Adrenal gland (tissue), 12 donors: ENCODE measurements around the gene ATP1B3. TPM values are rescaled to one million over a fixed set of nuclear protein-coding genes. Genes with fewer than 3 reads are reported as not detected.
A peak's percentile ranks its signal among the peaks of the same experiment; 100 is the strongest.
"Not testable (repeated sequence)": the region's sequence is repeated elsewhere in the genome, so short reads cannot be mapped to it uniquely, and the experiment has no call there.

Experiments used
- DNase-seq, 7 donors: peaks; one replicate each; pipeline ENCODE4 v3.0.0-alpha.2; 2019 to 2020
- H3K27ac ChIP-seq, 5 donors: fragments of 200-600 bp; sonication (generic) in 4 of 5; 1 replicate in 3 of 5; 2 replicates in 2 of 5; pipeline versions ENCODE4 v1.5.1 to v1.8.0; 2016 to 2020; ENCODE audit warnings: mild to moderate bottlenecking in 1 of 5
- H3K27me3 ChIP-seq: fragments of 200-600 bp; 2 replicates; pipeline ENCODE4 v1.8.0; 2021
- H3K36me3 ChIP-seq, 2 donors: fragments of 200-600 bp; replicated peaks in 1 of 2; 1 replicate in 1 of 2; 2 replicates in 1 of 2; pipeline versions ENCODE4 v1.5.1 to v1.8.0; 2018 to 2022
- H3K4me1 ChIP-seq, 2 donors: fragments of 200-600 bp; replicated peaks in 1 of 2; 1 replicate in 1 of 2; 2 replicates in 1 of 2; pipeline versions ENCODE4 v1.5.1 to v1.8.0; 2018 to 2021
- H3K4me3 ChIP-seq, 4 donors: fragments of 200-600 bp; sonication (generic) in 3 of 4; one replicate each; pipeline ENCODE4 v1.5.1; 2016 to 2018
- H3K9me3 ChIP-seq, 3 donors: fragments of 200-600 bp; sonication (generic) in 1 of 3; replicated peaks in 1 of 3; 1 replicate in 2 of 3; 2 replicates in 1 of 3; pipeline versions ENCODE4 v1.5.1 to v1.8.0; 2016 to 2021
- POLR2A ChIP-seq, 2 donors: fragments of 450-650 bp; IDR thresholded peaks; one replicate each; pipeline ENCODE4 v1.6.1; 2017; ENCODE audit warnings: antibody characterized with exemption in 2 of 2, mild to moderate bottlenecking in 2 of 2, moderate library complexity in 1 of 2
- WGBS, 4 donors: extraction: QIAGEN DNeasy Blood & Tissue Kit in 2 of 4; methylation state at CpG; one replicate each; pipeline versions ENCODE4 v1.1.5 to v1.1.7; 2013 to 2017; 5-methylcytosine and 5-hydroxymethylcytosine counted together
- intact Hi-C, 2 donors: fragments of 100-400 bp; cut with DNase I; formaldehyde crosslinking; loops; one replicate each; pipeline versions ENCODE4 v1.14.1 to v1.15.0; 2022 to 2023
- polyA plus RNA-seq, 3 donors: library from polyadenylated mRNA; stranded (reverse); fragments of 200-250 nt in 2 of 3; fragments of 350-450 nt in 1 of 3; fragmentation: Illumina TruSeq in 1 of 3; extraction: RNeasy Lipid Tissue Mini Kit (QIAGEN cat#74804) in 1 of 3; gene quantifications; one replicate each; pipeline ENCODE4 v1.2.3, GENCODE V29; 2013 to 2014
- total RNA-seq, 9 donors: library from RNA; depleted of rRNA in 4 of 9; stranded (reverse); fragments of >200 nt in 4 of 9; fragments of 120-200 nt in 1 of 9; fragmentation: NEBNext Ultra II Directional in 1 of 9; extraction: Animal tissue kit (Norgen Biotek cat#: 25700) in 1 of 9; gene quantifications; one replicate each; pipeline versions ENCODE4 v1.1.0 to v1.2.4, GENCODE V29; 2013 to 2023
- TF ChIP-seq, protein P1 (sequence below), 6 experiments: fragments of 450-650 bp in 4 of 6; fragments of 200-600 bp in 2 of 6; sonication (generic) in 1 of 6; IDR thresholded peaks; 1 replicate in 5 of 6; 2 replicates in 1 of 6; pipeline versions ENCODE4 v1.5.1 to v1.8.0; 2016 to 2021; ENCODE audit warnings: antibody characterized with exemption in 6 of 6, mild to moderate bottlenecking in 2 of 6, moderate library complexity in 1 of 6
- donor health status: healthy with polysubstance abuse.
- donor health status: Bipolar disorder and iron deficiency.
- donor health status: DM: yes; HTN: yes; CAD: no.
- donor health status: DM: no; HTN: no; CAD: no.
- donor health status: DM: no; HTN: no; CAD: no.
- donor health status: DM: yes; HTN: yes; CAD: no.

ATP1B3 gene
- total and polyA plus RNA-seq, 12 donors: 65.2 to 300 (median 98.8) TPM

DNA sequence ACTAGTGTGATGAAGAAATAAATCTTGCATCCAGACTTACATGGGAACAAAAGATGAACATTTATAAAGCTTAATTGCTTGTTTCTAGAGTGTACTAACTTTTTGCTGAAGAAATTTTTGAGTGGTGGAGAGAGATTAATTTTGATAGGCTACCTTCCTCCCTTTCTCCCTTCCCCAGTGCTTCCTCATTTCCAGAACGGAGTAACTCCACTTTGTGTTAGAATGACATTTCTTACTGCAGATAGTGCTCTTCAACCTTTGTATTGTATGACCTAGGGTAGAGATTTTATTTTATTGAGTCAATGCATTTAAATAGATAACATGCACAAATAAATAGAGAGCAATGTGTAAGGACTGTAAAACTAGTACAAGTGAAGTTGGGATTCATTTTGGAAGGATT, 1.9 kb downstream of the ATP1B3 start:
- Histone ChIP-seq H3K4me3 (peak overlapping the region in 2 of 4 donors; percentile 64 to 89), H3K27ac (peak overlapping the region in 1 of 5 donors; percentile 99), H3K4me1 (peaks cover 24 to 48% of the 10 kb centered on the region in 2 donors), H3K9me3 (no peaks in the 10 kb centered on the region), H3K36me3 (no peaks in the 10 kb centered on the region), H3K27me3 (no peaks in the 10 kb centered on the region)
- no peak for TF ChIP-seq POLR2A (IDR thresholded peaks at IDR 0.05)
- DNase-seq: no peak
- 8 to 30% (median 20%) methylated on average over 1 of the region's 1 CpG for WGBS, 4 donors
- intact Hi-C loops: loop anchor here (10.0 kb wide), 2 partner anchors 84 to 144 kb away; partner anchors contain the start of gene RNF7 (in 1 of the 2)

GRCh38 chr3:141878817-141879216, 2.4 kb downstream of the ATP1B3 start:
- Histone ChIP-seq H3K27me3 (no peaks in the 10 kb centered on the region), H3K4me1 (peaks cover 24 to 48% of the 10 kb centered on the region in 2 donors), H3K4me3 (peak overlapping the region in 1 of 4 donors; percentile 89), H3K9me3 (no peaks in the 10 kb centered on the region), H3K36me3 (no peaks in the 10 kb centered on the region), H3K27ac (no peak overlapping the region)
- DNase-seq: peak in 2 of 7 donors; percentile 19 to 28
- intact Hi-C loops: loop anchor here (10.0 kb wide), 2 partner anchors 84 to 144 kb away; partner anchors contain the start of gene RNF7 (in 1 of the 2)
- TF ChIP-seq POLR2A (IDR thresholded peaks at IDR 0.05): no peak
- TF ChIP-seq, protein P1, sequence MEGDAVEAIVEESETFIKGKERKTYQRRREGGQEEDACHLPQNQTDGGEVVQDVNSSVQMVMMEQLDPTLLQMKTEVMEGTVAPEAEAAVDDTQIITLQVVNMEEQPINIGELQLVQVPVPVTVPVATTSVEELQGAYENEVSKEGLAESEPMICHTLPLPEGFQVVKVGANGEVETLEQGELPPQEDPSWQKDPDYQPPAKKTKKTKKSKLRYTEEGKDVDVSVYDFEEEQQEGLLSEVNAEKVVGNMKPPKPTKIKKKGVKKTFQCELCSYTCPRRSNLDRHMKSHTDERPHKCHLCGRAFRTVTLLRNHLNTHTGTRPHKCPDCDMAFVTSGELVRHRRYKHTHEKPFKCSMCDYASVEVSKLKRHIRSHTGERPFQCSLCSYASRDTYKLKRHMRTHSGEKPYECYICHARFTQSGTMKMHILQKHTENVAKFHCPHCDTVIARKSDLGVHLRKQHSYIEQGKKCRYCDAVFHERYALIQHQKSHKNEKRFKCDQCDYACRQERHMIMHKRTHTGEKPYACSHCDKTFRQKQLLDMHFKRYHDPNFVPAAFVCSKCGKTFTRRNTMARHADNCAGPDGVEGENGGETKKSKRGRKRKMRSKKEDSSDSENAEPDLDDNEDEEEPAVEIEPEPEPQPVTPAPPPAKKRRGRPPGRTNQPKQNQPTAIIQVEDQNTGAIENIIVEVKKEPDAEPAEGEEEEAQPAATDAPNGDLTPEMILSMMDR (IDR thresholded peaks at IDR 0.05): no peak
- WGBS, 4 donors: 72 to 91% (median 88%) methylated on average over 2 of the region's 2 CpGs

- no peak overlapping the region for H3K27ac ChIP-seq
- no peaks in the 10 kb centered on the region for H3K36me3 ChIP-seq
- intact Hi-C loops: no loop called here
- no peak overlapping the region for H3K4me3 ChIP-seq
- no peaks in the 10 kb centered on the region for H3K9me3 ChIP-seq
- TF ChIP-seq POLR2A (IDR thresholded peaks at IDR 0.05): no peak
- TF ChIP-seq, protein P1 (IDR thresholded peaks at IDR 0.05): no peak
- no peak for DNase-seq
- WGBS, 4 donors: 88 to 94% (median 91%) methylated on average over 4 of the region's 4 CpGs
- peaks cover 24 to 43% of the 10 kb centered on the region in 2 donors for H3K4me1 ChIP-seq
- H3K27me3 ChIP-seq: no peaks in the 10 kb centered on the region
Measured at GRCh38 chr3:141881702-141882101, 5.3 kb downstream of the ATP1B3 start.

DNA sequence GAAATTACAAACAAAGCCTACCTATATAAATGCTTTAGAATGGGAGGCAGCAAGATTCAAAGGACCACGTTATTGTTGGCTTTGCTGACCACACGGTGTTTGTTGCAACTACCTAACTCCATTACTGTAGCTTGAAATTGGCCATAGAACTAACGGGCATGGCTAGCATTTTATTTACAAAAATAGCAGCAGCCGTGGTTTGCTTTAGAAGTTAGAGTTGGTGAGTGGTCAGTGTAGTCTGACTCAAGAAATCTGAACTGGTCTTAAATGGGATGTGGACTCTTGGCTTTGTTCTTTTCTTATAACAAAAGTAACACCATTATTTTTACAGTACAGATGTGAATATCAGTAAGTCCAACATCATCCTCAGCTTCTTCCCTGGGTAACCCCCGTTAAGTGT, 10.6 kb downstream of the ATP1B3 start:
- TF ChIP-seq POLR2A (IDR thresholded peaks at IDR 0.05): no peak
- TF ChIP-seq, protein P1 (IDR thresholded peaks at IDR 0.05): no peak
- WGBS, 4 donors: 84 to 98% (median 96%) methylated on average over 5 of the region's 5 CpGs
- no peaks in the 10 kb centered on the region for H3K36me3 ChIP-seq
- H3K4me1 ChIP-seq: peaks cover 0 to 2% of the 10 kb centered on the region in 2 donors
- DNase-seq: no peak
- H3K9me3 ChIP-seq: no peaks in the 10 kb centered on the region
- intact Hi-C loops: no loop called here
- H3K4me3 ChIP-seq: no peak overlapping the region
- no peaks in the 10 kb centered on the region for H3K27me3 ChIP-seq
- no peak overlapping the region for H3K27ac ChIP-seq

GRCh38 chr3:141888548-141888947, 12.1 kb downstream of the ATP1B3 start:
- DNase-seq, intact Hi-C loops, H3K36me3 ChIP-seq, H3K9me3 ChIP-seq, H3K27me3 ChIP-seq, H3K4me1 ChIP-seq, H3K4me3 ChIP-seq, H3K27ac ChIP-seq: not testable (repeated sequence)
- 62 to 98% (median 86%) methylated on average over 3 of the region's 3 CpGs for WGBS, 4 donors
